Sigmoid colon (tissue), 4 donors: Measurements from ENCODE around the gene RGPD6.
"Not testable (repeated sequence)": the region's sequence is repeated elsewhere in the genome, so short reads cannot be mapped to it uniquely, and the experiment has no call there.

Experiments
- POLR2A ChIP-seq, 2 donors: fragments of 450-650 bp; IDR thresholded peaks; one replicate each; pipeline ENCODE4 v1.6.1; 2016; ENCODE audit warnings: antibody characterized with exemption in 2 of 2, mild to moderate bottlenecking in 2 of 2, moderate library complexity in 2 of 2
- POLR2AphosphoS5 ChIP-seq, 4 donors: sonication (generic); formaldehyde crosslinking; IDR thresholded peaks; one replicate each; pipeline ENCODE4 v1.6.1; 2017; ENCODE audit warnings: antibody characterized with exemption in 4 of 4
- TF ChIP-seq, protein P1 (sequence below), 4 experiments: fragments of 450-650 bp in 3 of 4; fragments of 200-600 bp in 1 of 4; IDR thresholded peaks; one replicate each; pipeline ENCODE4 v1.5.1; 2016 to 2019; ENCODE audit warnings: antibody characterized with exemption in 4 of 4, mild to moderate bottlenecking in 3 of 4, moderate library complexity in 2 of 4

DNA sequence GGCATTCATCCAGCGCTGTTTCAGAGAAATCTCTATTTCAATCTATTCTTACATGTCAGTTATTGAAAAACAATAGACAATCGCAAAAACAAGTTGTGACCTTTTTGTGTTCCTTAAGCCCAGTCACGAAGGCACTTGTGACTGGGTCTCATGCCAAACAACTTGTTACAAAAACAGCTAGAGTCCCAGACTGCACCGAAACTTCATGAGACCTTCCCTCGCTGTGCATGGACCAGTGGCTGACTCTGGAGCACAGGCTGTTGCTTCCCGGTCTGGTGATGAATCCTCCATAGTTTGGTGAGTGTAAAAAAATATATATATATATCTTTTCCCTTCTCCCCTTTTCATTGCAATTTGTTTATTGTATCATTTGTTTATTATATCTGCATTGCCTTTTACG is 99.7 kb downstream of the RGPD6 start:
- TF ChIP-seq POLR2A, POLR2AphosphoS5 (IDR thresholded peaks at IDR 0.05): not testable (repeated sequence)
- TF ChIP-seq, protein P1, sequence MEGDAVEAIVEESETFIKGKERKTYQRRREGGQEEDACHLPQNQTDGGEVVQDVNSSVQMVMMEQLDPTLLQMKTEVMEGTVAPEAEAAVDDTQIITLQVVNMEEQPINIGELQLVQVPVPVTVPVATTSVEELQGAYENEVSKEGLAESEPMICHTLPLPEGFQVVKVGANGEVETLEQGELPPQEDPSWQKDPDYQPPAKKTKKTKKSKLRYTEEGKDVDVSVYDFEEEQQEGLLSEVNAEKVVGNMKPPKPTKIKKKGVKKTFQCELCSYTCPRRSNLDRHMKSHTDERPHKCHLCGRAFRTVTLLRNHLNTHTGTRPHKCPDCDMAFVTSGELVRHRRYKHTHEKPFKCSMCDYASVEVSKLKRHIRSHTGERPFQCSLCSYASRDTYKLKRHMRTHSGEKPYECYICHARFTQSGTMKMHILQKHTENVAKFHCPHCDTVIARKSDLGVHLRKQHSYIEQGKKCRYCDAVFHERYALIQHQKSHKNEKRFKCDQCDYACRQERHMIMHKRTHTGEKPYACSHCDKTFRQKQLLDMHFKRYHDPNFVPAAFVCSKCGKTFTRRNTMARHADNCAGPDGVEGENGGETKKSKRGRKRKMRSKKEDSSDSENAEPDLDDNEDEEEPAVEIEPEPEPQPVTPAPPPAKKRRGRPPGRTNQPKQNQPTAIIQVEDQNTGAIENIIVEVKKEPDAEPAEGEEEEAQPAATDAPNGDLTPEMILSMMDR (IDR thresholded peaks at IDR 0.05), result not testable (repeated sequence)
